ENCODE measurements around the gene PPP1R7.

Gene PPP1R7

DNA sequence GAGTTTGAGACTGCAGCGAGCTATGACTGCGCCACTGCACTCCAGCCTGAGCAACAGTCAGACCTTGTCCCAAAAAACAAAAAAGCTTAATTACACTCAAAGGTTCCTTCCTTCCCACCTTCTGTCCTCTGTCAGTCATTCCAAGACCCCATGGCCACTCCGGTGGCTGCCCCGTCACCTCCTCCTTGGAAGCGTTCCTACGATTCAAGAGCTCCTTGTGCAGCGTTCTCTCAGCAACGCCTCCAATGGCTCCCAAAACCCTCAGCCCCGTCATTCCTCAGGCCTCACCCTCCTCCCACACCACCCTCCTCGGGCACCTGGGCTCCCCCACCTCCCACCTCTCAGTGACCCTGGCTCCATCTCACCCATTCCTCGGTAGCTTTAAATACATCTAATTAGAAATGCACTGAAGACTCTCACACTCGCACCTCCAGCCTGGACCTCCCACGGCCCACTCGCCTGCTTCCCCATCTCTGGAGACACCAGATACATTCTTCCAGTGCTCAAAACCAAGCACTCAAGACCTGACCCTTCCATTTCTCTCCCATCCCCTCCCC is 9.0 kb upstream of the PPP1R7 start:
- DNase-seq, result no peak

DNA sequence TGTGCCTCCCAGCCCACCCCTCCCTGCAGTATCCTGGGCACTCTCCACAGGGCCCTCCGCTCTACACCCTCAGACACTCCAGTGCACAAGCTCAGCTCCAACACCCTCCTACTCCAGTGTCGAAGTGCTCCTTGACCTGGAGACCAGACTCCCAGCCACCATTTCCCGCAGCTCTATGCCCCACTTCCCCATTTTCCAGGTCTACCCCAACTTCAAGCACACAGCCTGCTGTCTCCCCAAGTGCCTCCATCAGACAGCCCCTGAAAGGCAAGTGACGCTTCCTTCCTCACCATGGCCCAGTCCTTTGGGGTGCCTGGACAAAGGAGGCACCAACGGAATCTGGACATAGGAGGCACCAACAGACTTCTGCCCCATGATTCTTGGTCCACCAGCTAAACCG is 8.2 kb upstream of the PPP1R7 start:
- DNase-seq, result no peak

DNA sequence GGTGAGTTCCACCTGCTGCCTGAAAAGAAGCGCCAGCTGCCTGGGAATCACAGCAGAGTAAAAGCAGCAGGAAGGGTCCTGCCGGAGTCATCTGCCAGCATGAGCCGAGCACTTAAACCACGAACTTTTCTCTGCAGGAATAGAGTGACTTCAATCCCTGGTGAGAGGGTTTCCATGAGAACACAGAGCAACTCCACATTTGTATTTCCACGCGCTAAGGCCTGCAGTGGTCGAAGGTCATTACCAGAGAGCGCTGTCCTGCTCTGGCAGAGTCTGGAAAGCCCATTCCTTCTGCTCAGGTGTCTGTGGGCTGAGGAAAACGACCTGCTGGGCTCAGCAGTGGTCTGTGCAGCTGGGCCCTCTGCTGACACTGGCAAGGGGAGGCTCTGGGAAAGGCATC is 7.7 kb upstream of the PPP1R7 start:
- DNase-seq, result no peak

DNA sequence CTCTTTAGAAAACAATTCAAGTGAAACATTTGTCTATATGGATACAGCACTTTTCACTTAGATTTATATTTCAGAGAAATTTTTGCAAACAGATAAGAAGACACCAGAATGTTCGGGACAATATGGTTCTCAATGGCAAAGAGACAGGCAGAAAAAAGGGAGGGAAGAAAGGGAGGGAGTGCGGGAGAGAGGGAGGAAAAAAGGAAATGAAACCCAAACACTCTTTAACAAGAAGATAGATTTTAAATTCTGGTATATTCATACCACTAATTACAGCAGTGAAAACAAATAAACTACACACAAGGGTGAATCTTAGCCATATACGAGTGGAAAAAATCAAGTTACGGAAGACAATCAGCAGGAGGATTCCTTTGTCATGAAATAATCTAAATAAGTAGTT is 4.0 kb upstream of the PPP1R7 start:
- no peak for DNase-seq

DNA sequence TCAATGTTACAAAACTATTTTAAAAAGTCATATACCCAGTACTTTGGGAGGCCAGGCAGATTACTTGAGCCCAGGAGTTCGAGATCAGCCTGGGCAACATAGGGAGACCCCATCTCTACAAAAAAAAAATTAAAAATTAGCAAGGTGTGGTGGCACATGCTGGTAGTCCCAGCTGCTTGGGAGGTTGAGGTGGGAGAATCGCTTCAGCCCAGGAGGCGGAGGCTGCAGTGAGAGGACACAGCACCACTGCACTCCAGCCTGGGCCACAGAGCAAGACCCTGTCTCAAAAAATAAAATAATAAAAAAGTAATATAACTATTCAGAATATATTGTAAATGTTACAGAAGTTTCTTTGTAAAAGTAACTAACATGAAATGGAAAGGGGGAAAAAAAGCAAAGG is 2.9 kb upstream of the PPP1R7 start:
- DNase-seq, result no peak

DNA sequence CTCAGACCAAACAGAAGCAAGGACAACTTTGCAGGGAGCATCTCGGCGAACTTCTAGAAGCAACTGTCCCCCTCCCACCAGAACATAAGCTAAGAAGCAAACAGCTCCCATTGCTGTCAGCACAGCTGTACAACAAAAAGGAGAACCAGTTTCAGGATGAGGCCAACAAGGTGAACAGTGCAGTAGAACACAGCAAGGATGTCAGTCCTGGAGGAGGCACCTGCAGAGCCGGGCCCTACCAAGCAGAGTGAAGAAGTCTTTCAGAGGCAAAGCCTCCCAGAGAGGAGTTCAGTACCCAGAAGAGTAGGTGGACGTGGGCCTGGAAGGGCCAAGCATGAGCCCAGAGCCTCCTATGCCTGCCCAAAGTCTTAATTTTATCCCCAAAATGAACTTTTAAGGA is 2.0 kb upstream of the PPP1R7 start:
- no peak for DNase-seq

DNA sequence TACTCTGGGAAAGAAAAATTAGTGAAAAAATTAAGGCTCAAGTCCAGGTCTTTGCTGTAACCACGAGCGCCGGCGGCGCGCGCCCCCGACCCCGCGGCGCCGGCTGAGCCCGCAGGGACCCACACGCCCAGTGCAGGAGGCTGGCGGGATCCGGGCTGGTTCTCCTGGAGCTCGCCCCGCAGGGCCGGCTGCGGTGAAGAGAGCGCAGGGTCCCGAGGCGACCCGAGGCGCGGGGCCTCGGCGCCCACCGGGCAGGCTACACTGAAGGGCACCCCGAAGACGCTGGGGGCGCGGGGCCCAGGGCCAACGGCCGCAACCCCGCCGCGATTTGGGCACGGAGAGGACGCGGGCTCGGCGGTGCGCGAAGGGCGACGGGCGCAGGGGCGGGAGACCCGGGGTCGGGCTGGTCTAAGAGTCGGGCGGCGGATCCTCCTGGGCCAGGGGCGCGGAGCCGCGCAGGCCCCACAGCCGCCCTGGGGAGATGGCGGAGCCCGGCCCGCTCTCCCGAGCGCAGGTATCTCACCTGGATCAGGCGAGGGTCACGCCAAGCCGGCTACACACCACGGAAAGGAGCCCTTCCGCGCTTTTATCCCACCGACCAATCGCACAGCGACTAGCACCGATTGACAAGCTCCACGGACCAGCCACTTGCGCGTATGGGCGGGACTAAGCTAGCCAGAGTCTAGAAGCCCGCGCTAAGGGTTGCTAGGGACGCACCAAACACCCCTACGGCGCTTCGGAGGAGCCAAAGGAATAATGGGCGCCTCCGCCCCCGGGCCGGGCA is 1.2 kb upstream of the PPP1R7 start, which contains the start of gene PASK:
PASK (minus strand) TSS at position 582 of the 784 bp plus-strand sequence. CDS start 6,440 bp downstream, outside the sequence.
- DNase-seq, result peak; percentile 95

DNA sequence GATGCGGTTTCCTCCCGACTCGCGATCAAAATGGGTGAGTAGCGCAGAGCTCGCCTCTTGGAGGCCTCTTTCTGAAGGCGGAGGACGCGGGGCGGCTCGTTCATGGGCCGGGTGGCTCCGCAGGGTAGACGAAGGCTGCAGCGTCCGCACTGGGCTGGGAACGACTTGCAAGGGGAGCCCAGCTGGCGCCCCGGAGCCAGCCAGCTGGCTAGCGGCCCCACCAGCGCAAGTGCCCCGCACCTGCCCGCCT is 667 bp upstream of the PPP1R7 start:
- no peak for DNase-seq

DNA sequence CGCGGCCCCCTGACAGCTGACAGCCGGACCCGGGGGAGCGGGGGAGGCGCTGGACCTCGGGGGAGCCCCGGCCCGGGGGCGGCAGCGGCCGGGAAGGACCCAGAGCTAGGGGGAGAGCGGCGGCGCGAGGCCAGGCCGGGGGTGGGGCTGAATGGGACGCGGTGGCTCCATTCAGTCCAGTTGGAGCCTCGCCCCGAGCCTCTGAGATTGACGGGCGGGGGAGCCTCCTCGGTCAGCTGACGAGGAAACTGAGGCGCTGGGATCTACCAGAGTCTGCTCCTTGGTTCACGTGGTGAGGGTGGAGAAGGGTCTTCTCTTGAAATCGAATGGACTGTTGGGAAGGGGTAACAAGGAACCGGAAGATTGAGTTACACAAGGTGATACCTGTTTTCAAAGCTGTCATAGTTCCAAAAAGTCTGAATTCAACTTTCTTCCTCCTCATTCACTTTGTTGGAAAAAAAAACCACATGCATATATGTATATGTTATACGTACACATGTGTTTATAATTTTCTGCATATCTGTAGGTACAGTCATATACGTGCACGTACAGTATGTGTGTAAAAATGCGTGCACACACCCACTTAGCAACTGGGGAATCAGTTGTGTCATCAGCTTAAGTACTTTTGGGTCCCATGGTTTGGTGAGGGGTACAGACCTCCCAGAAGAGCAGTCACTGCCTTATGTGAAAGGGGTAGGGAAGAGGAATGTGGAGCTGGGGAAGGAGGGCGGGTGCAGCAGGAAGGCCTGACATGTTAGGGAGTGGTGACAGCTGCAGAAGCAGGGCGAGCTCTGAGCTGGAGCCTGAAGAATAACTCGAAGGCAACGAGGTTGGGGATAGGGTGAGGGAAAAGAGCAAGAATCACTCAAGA is 628 bp downstream of the PPP1R7 start:
- no peak for DNase-seq

DNA sequence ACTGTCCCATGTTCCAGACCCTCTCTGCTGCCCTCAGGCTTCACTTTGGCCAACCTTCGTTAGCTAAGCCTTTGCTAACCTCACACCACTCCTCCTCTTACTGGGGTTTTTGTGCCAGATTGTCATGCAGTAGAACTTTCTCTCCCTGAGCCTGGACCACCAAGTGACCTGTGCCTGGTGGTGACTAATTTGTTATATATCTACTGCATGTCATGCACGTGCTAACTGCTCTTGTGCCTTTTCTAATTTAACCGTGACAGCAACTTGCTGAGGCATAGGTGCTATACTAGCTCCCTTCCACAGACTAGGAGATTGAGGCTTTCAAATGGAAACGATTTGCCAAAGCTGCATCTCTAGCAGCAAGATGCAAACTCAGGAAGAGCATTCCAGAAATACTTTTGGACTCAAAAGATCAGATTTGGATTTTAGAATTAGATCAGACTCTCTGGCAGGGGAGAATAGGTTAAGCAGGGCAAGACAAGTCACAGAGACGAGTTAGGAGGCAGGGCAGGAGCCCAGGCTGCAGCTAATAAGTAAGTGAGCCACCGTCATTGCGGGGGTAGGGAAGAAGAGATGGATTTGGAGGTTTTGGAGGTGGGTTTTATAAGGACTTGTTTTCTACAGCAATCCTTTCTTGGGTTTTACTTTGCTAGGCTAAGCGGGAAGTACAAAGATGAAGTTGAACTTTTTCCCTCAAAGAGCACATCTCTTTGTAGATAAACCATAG is 1.8 kb downstream of the PPP1R7 start:
- no peak for DNase-seq

DNA sequence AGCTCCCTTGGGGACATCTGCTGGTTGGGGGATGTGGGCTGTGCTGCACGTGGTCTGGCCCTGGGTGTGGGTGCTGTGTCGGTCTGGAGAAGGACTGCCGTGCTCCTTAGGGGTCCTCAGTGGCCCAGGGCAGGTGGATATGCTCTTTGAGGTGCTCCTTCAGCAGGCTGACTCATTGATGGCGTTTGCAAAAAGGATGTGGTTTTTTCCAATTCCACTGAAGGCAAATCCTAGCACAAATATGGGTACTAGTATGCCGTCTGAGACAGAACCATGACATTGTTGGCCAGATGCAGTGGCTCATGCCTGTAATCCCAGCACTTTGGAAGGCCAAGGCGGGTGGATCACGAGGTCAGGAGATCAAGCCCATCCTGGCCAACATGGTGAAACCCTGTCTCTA is 3.3 kb downstream of the PPP1R7 start:
- no peak for DNase-seq

DNA sequence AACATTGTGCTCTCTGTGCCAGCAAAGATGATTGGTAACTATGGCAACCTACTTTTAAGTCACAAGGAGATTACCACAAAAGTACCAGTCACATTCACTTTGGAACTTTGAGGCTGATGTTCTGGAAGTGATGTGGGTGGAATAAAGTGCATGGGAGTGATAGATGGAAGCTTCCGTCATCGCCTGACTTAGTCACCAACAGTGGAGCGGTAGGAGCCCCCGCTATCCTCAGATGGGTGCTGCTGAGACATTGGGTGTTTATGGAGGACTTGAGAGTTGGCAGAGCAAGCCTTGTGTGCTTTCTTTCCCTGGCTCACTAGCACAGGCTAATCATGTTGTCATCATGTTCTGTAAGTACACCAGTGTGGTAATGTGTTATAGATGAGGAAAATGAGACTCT is 4.6 kb downstream of the PPP1R7 start:
- DNase-seq, result no peak

DNA sequence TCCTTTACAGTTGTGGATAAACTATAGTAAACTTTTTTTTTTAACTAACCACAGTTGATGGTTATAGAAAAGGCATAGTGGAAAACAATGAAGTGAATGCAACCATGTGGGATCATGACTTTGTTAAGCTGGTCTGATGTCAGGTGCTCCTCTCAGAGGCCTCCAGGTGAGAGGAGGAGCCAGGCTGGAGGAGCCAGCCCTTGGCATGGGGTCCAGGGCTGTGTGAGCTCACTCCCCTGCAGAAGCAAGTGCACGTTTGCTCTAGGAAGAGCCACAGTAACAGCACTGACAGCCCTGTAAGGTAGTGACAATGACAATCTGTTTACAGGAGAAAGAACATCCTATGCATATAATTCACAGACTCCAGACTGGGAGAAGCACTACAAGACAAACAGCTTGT is 5.7 kb downstream of the PPP1R7 start:
- DNase-seq, result no peak

DNA sequence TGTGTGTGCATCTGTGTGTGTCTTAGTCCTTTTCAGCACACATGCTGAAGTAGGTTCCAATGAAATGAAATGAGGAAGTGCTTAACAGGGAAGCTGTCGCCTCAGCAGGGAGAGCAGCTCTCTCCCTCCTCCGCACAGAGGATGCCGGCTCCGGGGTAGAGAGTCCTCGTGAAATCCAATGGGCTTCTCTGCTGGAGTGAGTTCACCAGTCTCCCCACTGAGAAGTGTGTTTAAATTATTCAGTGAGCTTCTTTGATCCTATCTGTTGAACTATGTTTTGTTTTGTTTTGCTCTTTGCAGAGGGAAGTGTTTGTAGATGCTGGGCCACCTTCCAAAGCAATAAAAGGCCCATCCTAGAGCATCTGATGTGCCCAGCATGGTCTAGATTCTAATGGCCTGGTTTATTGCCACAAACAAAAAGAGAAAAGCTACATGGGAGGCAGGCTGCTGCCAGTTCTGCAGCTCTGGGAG is 6.7 kb downstream of the PPP1R7 start:
- no peak for DNase-seq

DNA sequence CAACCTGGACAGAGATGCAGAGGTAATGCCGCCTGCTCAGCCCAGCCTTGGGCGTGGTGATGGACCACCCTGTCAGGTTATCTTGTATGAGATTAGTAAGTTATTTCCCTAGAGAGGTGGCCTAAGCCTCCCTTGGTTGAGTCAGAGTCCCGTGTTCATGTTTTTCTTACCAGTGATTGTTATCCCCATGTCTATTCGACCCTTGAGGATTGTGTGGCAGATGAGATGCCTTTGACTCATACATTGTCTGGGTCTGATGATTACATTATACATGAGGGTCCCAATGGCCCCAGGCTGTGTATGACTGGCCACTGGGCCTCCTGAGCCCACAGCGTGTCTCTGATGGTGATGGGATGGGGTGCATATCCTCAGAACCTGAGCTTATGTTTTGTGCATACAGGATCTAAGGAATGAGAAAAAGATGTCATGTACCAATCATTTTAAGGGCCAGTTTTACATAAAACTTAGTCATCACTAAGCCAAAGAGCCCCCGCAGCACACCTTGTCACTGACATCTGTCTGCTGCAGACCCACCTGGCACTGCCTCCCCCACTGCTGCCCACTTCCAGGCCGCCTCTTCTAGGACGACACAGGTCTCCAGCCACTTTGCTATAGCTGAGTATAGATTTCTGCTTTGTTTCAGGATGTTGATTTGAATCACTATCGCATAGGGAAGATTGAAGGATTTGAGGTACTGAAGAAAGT is 7.7 kb downstream of the PPP1R7 start:
- no peak for DNase-seq

DNA sequence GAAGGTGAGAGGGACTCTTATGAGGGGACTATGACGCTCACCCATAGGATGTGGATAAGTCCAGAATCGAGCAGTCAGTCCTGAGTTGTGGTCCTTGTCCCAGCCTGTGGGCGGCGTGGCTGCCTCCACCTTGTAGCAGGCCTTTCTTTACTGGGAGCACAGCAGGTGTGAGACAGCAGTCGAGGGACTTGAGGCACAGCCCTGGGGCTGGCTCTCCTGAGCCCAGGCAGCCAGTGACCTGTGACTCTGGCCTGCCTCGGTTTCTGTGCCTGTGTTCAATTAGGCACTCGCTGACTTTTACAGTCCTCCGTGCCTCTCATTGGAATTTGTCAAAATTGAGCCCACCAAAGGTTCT is 8.3 kb downstream of the PPP1R7 start:
- no peak for DNase-seq

DNA sequence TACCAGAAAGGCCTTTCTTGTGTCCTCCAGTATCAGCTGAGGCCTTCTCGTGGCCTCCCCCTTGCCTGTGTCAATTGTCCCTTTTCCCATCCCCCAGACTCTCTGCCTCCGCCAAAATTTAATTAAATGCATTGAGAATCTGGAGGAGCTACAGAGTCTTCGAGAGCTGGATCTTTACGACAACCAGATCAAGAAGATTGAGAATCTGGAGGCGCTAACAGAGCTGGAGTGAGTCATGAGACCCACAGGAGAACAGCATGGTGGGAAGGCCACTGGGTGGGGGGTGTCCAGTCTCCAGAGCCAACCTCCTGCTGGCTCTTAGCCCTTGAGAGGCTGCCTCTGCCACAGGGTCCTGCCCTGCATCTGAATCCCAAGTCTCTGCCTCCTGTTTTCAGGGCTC is 8.8 kb downstream of the PPP1R7 start:
- DNase-seq, result no peak

DNA sequence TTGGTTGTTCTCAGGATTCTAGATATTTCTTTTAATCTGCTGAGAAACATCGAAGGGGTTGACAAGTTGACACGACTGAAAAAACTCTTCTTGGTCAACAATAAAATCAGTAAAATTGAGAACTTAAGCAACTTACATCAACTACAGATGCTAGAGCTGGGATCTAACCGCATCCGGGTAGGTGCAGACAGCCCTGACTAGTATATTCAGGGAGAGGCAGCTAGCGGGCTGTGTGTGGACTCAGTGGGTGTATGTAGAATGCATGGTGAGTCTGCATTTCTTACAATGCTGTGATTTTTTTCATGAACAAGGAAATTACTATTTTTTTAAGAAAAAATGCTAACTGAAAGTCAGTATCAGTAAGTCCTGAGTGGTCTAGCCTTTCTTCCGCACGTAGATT is 10.1 kb downstream of the PPP1R7 start:
- no peak for DNase-seq

DNA sequence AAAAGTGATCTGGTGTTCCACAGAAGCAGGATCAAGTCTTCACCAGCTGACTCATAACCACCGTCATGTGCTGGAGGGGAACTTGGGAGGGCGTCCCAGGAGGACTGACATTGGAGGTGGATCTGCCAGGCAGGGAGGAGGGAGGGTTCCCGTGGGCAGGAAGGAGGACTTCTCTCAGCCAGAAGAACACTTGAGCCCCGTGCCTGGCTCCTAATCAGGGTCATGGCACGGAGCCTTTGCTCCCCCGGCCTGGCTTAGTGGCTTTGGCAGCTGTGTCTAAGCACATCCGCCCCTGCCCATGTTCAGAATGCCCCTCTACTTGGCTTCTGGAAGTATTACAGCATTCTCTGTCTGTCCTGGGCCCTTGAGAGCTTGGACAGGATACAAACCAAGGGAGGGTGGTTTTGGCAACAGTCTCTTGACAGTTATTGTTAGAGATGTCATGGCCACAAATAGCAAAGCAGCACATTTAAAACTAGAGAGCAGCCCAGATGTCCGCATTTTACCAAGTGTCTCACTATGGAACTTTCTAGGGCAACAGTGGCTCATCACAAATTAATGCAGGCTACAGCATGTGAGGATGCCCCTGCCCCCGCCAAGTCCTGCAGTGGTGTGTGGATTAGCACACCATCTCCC is 11.5 kb downstream of the PPP1R7 start:
- DNase-seq, result no peak

DNA sequence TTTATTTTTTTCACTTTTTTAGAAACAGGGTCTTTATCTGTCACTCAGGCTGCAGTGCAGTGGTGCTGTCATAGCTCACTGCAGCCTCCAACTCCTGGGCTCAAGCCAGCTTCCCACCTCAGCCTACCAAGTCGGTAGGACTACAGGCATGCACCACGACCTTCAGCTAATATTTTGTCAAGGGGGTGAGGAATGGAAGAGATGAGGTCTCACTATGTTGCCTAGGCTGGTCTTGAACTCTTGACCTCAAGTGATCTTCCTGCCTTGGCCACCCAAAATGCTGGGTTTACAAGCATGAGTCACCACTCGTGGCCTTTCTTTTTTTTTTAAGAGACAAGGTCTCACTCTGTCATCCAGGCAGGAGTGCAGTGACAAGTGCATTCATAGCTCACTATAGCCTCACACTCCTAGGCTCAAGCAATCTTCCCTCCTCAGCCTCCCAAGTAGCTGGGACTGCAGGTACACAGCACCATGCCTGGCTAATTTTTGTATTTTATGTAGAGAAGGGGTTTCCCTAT is 13.4 kb downstream of the PPP1R7 start:
- DNase-seq, result no peak

DNA sequence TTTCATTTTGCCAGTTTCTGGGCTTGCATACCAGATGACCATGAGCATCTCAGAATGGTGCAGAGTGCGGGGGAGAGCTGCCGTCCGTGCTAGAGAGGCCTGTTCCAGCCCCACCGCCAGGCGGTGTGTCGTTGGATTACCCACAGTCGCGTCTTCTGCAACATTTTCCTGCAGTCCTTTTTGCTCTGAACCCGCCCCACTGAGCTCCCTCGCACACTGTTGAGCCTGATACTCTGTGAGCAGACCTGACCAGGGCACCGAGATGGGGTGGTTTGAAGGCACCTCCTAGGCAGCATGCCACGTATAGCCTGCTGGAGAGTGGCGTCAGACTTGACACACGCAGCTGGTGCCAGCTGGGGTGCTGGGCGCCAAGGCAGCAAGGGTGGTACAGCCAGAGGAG is 18.1 kb downstream of the PPP1R7 start:
- DNase-seq, result no peak

DNA sequence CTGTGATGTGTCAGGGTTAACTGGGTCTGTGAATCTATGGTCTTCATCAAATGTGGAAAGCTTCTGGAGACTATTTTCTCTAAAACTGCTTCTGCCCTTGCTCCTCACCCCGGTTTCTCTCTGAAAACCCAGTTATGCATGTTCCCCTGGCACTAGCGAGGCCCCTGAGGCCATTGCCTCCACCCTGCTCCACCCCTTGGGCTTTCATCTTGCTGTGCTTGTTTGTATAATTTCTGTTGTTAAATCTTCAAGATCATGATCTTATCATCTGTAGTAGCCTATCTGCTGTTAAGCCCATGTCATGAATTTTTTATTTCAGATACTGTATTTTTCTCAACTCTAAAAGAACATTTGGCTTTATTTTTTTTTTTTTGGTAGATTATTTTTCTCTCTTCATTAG is 23.3 kb downstream of the PPP1R7 start:
- no peak for DNase-seq
